Activated CD8-positive, alpha-beta memory T cell treated with anti-CD3 and anti-CD28 coated beads, Interleukin-2, amount 50 U/mL, for 1 hour (primary cell): ENCODE measurements around the gene TACC3.

Experiments used
- DNase-seq: peaks from one replicate; pipeline ENCODE4 v3.0.0-alpha.2; 2020; ENCODE audit errors: extremely low read depth

Gene TACC3

GRCh38 chr4:1792832-1793495 lies 71.6 kb downstream of the TACC3 start, which contains the start of gene FGFR3:
Gene FGFR3 (plus strand): TSS chr4:1793293. CDS start chr4:1793935, 642 bp downstream.
- no peak for DNase-seq

- DNase-seq = no peak
Measured at GRCh38 chr4:1793496-1793840, 72.1 kb downstream of the TACC3 start.

- no peak for DNase-seq
Measured at GRCh38 chr4:1793940-1794808, 72.9 kb downstream of the TACC3 start.
